NCI-H2107 treated with DMSO at 0.1 percent for 48 hours (cell line): ENCODE data around the gene IDI2.
"Not testable (repeated sequence)": the region's sequence is repeated elsewhere in the genome, so short reads cannot be mapped to it uniquely, and the experiment has no call there.

Experiments
- DNase-seq: peaks from one replicate; lab custom pipeline; 2025; ENCODE audit not compliant: unreplicated experiment; lab: John Stamatoyannopoulos, UW

The IDI2 gene

GRCh38 chr10:1025683-1026082 is at the start of gene IDI2:
Gene IDI2, minus strand, starts transcription at chr10:1025859. Its CDS starts 1,136 bp downstream, at chr10:1024723.
- no peak for DNase-seq

DNA sequence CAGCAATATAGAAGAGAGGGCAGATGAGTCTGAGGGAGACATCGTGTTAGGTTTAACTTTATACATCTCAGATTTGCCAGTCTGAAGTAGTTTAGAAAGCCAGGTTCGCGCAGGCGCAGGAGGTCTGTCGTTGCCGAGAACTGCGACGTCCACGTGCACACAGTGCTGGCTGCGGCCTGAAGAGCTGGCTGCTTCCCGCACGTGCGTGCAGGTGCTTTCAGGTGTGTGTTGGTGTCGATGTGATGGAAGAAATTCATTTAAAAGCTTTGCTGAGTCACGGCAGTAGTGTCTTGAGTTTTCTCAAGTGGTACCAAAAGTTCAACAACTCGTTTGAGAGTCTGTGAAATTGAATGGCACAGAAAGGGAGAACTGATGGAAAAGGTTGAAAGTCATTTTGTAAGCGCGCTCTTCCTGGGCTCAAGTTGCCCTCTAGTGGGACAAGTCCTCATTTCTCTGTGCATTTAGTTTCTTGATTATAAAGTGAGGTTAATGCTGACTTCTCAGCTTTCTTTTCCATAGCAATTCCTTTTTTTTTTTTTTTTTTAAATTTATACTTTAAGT is 49.2 kb upstream of the IDI2 start:
- no peak for DNase-seq

DNA sequence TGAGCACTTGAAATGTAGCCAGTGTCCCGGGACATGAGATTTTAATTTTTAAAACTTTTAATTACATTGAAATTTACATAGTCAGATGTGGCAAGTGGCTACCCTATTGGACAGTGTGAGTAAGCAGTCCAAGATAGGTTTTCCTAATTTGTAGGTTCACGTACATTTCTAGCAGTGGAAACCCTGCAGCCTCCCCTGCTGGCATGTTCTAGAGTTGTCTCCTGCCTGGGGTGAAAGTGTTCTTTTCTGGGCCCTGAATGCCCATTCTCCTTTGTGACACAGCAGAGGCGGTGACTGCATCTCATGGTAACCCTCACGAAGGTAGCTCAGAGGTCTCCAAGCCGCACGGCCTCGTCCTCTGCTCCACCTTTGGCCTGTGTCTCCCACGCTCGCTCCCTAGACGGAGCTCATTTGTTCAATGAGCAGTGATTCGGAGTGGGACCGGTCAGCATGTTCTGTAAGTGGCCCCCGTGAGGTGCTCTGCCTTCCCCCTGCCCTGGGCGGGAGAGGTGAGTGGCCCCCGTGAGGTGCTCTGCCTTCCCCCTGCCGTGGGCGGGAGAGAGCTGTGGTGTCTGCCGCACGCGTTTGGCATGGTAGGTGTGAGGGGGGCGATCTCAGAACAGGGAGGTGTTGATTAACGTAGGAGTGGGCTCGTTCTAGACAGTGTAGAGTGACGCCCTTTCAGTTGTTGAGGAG is 48.5 kb upstream of the IDI2 start:
- no peak for DNase-seq

- DNase-seq: no peak
Observed at GRCh38 chr10:1070919-1071318, 45.3 kb upstream of the IDI2 start.

DNA sequence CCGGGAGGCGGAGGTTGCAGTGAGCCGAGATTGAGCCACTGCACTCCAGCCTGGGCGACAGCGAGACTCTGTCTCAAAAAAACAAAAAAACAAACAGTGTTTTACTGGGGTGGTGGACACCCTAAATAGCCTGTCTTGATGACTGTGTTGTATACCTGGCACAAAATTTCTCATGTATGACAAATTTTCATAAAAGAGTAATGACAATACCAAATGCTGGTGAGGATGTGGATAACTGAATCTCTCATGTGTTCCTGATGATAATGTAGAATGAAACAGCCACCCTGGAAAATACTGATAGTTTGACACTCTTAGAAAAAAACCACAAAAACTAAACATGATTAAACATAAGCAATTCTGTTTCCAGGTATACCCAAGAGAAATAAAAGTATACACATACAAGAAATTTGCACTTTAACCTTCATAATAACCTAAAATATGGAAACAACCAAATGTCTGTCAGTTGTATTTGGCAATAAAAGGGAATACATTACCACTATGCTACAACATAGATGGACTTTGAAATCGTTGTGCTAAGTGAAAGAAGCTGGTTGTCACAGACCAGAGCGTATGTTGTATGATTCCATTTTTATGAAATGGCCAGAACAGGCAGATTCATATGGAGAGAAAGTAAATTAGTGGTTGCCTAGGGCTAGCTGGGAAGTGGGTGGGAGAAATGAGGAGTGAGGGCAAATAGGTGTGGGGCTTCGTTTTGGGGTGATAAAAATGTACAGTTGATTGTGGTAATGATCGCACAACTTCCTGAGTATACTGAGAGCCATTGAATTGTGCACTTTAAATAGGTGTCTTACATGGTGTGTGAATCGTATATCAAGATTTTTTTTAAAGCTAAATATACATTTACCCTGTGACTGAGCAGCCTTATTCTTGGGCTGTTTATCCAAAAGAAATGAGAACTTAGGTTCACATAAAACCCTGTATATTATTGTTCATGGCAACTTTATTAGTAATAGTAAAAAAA is 43.0 kb upstream of the IDI2 start:
- no peak for DNase-seq

DNA sequence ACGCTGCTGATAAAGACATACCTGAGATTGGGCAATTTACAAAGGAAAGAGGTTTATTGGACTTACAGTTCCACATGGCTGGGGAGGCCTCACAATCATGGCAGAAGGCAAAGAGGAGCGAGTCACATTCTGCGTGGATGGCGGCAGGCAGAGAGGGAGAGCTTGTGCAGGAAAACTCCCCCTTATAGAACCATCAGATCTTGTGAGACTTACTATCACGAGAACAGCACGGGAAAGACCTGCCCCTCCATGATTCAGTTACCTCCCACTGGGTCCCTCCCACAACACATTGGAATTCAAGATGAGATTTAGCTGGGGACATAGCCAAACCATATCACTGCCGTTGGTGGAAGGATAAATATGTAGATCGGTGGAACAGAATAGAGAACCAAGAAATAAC is 41.1 kb upstream of the IDI2 start:
- DNase-seq: not testable (repeated sequence)

GRCh38 chr10:1064964-1065247 is 39.2 kb upstream of the IDI2 start:
- no peak for DNase-seq

GRCh38 chr10:1063232-1063865 is 37.7 kb upstream of the IDI2 start:
- DNase-seq: no peak

DNA sequence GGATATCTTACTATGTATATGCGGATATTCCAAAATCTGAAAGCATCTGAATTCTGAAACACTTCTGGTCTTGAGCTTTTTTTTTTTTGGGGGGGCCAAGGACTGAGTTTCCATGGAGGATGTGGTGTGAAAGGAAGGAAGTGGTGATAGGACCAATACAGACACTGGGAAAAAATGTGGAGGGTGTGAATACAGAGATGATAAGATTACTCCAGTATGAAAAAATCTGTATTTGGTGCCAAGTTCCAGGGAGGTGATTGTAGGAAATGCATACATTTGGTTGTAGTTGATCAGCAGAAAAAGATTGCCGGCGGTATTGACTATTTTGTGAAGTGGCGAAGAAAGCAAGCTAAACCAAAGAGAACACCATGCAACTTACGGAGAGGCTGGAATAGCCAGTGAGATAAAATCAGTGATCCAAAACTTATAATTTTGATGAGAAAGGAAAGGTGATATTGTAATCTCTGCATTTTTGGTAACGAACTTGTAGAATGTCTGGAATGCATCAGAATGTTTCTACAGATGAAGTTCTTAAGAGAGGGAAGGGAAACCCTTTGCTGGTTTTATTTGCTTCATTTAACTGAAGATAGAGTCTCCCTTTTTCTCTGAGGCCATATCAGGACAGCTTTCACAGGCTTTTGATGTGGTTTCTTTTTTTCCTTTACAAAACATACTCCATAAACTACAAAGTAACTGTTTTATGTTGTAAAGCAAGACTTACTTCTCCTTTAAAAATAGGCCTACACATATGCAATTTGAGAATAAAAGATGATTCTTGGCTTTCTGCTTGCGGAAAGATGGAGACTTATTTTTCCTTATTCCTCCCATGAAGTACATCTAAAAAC is 36.5 kb upstream of the IDI2 start:
- no peak for DNase-seq

GRCh38 chr10:1059902-1060301 is 34.2 kb upstream of the IDI2 start:
- no peak for DNase-seq

DNA sequence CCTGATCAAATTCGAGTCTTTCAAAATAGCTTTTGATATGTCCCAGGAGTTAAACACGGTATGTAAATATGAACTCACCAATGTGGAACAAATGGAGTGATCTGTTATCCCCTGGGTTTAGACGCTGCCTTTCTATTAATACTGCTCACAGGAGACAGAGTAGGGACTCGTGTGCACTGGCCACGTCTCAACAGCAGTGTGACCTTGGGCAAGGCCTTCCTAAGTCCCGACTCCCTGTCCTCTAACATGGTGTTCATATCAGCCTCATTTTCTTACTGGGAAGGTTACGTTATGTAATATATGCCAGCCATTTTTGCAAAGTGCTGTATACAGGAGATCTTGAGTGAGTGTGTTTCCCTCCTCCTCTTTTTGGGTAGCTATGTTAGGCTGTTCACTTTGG is 32.4 kb upstream of the IDI2 start:
- no peak for DNase-seq

DNA sequence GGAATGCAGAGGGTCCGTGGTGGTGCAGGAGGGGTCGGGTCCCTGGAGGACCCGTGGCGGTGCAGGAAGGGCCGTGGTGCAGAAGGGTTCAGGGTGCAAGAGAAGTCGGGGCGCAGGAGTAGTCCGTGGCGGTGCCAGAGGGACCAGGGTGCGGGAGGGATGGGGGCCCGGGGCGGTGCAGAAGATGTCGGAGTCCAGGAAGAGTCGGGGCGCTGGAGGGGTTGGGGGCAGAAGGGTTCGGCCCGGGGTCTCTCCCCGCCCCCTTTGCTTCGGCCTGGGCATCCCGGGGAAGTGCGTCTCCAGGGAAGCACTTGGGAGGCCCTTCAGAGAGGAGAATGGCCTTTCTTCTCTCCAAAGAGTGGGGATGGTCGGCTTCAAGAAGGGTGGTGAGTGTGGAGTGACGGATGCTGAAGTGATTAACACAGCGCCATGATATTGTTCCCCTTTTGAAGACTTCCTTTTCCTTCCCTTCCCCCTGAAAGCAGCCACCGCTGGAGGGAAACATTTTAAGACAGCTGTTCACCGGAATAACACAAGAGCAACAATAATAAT is 31.5 kb upstream of the IDI2 start:
- no peak for DNase-seq

DNA sequence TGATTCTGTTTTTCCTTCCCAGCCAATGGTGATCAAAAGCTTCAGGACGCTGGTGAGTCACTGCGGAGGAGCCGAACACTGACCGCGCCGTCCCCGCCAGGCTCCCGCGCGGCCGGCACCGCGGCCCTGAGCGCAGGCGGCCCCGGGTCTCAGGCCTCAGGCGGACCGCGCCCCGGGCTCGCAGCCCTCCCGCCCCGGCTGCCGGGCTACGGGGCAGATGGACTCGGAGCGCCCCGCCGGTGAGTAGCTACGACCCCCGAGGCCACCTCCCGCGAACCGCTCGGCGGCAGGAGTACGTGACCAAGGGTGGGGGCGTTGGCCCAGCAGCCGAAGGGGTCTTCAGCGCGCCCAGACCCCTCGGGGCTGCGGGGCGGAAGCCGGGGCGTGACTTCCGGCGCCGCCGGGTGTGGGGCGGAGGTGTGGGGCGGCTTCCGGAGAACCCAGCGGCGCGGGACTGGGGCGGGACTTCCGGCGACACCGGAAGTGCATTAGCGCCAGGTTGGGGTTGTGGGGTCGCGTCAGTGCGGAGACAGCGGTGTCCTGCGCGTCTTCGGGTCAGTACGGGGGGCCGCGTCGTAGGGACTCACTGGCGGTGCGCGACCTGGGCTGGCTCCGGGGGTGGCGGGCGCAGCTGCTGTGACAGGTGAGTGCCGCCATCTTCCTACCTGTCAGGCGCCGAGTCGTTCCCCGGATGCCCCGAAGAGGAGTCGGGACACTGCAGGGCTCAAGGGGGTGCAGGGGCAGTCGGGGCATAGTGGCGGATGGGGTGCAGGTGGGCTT is 30.9 kb upstream of the IDI2 start, which contains the start of gene WDR37:
TSS of gene WDR37 (plus strand) at position 60 of the 780 bp plus-strand sequence. CDS start 15,771 bp downstream, outside the sequence.
- DNase-seq: peak; percentile 20

DNA sequence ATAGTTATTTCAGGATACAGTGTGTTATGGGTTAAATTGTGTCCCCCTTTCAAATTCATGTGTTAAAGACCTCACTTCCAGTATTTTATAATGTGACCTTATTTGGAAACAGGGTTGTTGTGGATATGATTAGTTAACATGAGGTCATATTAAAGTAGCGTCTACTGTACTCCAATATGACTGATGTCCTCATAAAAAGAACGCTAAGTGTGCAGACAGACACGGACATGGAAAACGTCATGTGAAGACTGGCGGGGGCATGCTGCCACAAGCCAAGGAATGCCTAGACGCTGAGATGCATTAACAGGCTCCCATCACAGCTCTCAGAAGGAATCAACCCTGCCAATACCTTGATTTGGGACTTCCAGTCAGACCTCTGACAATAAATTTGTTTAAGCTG is 29.0 kb upstream of the IDI2 start:
- DNase-seq: no peak

DNA sequence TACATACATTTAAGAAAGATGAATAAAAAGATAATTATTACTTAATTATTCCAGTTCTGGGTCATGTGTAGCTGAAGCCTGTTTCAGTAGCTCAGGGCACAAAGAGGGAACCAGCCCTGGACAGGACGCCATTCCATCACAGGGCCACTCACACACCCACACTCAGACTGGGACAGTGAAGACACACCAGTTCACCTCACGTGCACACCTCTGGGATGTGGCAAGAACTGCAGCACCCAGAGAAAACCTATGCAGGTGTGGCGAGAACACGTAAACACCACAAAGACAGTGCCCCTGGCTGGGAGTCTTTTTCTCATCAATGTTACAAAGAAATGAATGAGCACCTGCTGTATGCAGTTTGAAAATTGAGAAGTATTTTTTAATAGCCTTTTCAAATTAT is 24.9 kb upstream of the IDI2 start:
- no peak for DNase-seq

GRCh38 chr10:1050145-1050544 is 24.5 kb upstream of the IDI2 start:
- no peak for DNase-seq

- DNase-seq: no peak
Observed at GRCh38 chr10:1049425-1049958, 23.8 kb upstream of the IDI2 start.

DNA sequence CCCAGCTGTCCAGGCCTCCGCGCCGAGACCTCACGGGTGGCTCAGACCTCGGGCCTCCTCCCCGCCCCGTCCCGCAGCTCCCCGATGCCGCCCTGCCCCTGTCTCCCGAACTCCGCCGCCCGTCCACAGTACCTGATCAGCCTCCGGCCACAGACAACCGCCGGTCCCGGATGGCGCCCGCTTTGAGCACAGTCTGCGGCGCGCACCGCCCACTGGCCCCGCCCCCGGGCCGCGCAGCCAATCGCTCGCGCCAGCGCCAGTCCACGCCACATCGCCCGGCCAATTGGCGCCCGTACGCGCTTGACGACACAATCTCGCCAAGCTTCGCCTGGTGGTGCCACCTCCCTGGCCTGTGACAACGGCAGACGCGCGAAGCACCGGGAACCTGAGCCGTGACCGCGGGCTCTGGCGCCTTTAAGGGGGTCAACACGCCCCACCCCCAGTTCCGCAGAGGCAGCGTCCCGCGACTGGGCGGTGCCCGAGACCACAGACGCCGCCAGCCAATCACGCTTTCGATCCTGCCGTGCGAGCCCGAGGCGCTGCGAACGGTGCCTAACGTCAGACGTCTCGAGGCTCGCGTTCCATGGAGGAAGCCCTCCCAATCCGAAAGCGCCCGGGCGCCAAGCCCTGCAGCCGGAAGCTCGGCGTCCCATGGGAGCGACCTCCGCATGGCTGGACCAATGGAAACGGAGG is 23.2 kb upstream of the IDI2 start, which contains the start of gene IDI1:
TSS of gene IDI1 (minus strand) at position 388 of the 693 bp plus-strand sequence. CDS start at position 272, 116 bp downstream.
- DNase-seq: peak; percentile 95

DNA sequence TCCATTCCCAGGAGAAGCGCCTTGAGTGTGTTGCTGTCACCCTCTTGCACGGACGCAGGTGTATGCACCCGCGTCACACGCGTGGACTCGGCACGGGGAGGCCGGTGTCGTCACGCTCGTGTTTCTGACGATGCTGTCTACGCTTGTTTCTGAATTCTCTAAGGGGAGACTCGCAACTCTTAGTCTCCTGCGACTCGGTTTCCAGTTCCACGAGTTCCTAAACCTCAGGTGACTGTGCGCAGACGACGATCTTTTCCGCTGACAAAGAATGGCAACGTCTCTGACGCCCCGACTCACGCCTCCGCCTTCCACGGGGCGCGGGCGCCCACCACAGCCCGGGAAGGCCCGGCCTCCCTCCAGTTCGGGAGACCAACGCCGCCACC is 22.7 kb upstream of the IDI2 start:
- DNase-seq: no peak
